ENCODE results near the gene CYRIA.

GRCh38 chr2:16647992-16648617 is 17.5 kb downstream of the CYRIA start:
- TF ChIP-seq, protein P1, sequence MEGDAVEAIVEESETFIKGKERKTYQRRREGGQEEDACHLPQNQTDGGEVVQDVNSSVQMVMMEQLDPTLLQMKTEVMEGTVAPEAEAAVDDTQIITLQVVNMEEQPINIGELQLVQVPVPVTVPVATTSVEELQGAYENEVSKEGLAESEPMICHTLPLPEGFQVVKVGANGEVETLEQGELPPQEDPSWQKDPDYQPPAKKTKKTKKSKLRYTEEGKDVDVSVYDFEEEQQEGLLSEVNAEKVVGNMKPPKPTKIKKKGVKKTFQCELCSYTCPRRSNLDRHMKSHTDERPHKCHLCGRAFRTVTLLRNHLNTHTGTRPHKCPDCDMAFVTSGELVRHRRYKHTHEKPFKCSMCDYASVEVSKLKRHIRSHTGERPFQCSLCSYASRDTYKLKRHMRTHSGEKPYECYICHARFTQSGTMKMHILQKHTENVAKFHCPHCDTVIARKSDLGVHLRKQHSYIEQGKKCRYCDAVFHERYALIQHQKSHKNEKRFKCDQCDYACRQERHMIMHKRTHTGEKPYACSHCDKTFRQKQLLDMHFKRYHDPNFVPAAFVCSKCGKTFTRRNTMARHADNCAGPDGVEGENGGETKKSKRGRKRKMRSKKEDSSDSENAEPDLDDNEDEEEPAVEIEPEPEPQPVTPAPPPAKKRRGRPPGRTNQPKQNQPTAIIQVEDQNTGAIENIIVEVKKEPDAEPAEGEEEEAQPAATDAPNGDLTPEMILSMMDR (IDR thresholded peaks at IDR 0.05) = no peak
- TF ChIP-seq POLR2A (IDR thresholded peaks at IDR 0.05) = no peak
- TF ChIP-seq EP300 (IDR thresholded peaks at IDR 0.05) = no peak

Data from ovary (tissue), 3 donors.